Measurements from ENCODE around the gene LCE2A.
"Not testable (repeated sequence)": the region's sequence is repeated elsewhere in the genome, so short reads cannot be mapped to it uniquely, and the experiment has no call there.

Gene LCE2A

GRCh38 chr1:152667648-152668047, 30.5 kb upstream of the LCE2A start:
- Histone ChIP-seq H3K4me2 (ENCODE audit: low read length) (no peak overlapping the region), H3K27me3 (ENCODE audit: control insufficient read depth, low read length) (no peaks in the 10 kb centered on the region), H3K27ac (ENCODE audit: low read depth, low read length) (no peak overlapping the region), H3K9me3 (ENCODE audit: control insufficient read depth, insufficient read depth, low read length) (no peaks in the 10 kb centered on the region), H3K4me1 (ENCODE audit: control insufficient read depth, low read length) (no peaks in the 10 kb centered on the region), H4K20me1 (ENCODE audit: control insufficient read depth, insufficient read depth, low read depth, low read length) (no peaks in the 10 kb centered on the region), H3K4me3 (ENCODE audit: low read length) (no peak overlapping the region), H3K9me2 (replicated peaks; ENCODE audit: control insufficient read depth, low read length) (no peaks in the 10 kb centered on the region), H3K36me3 (ENCODE audit: control insufficient read depth, low read length) (no peaks in the 10 kb centered on the region), H3F3A (ENCODE audit: control insufficient read depth, insufficient read depth) (no peaks in the 10 kb centered on the region), H3K79me2 (ENCODE audit: control insufficient read depth, low read length) (no peaks in the 10 kb centered on the region)
- no peak for TF ChIP-seq EZH2phosphoT487 (IDR thresholded peaks at IDR 0.05; ENCODE audit: borderline replicate concordance, low read length)
- TF ChIP-seq CTCF (IDR thresholded peaks at IDR 0.05; ENCODE audit: low read depth, low read length, poor library complexity, severe bottlenecking): no peak

GRCh38 chr1:152673016-152673415, 25.1 kb upstream of the LCE2A start:
- Histone ChIP-seq H3K4me2 (ENCODE audit: low read length) (no peak overlapping the region), H3K9me3 (ENCODE audit: control insufficient read depth, insufficient read depth, low read length) (no peaks in the 10 kb centered on the region)
- no peak for TF ChIP-seq EZH2phosphoT487 (IDR thresholded peaks at IDR 0.05; ENCODE audit: borderline replicate concordance, low read length)
- no peak for TF ChIP-seq CTCF (IDR thresholded peaks at IDR 0.05; ENCODE audit: low read depth, low read length, poor library complexity, severe bottlenecking)

GRCh38 chr1:152674983-152675382, 23.2 kb upstream of the LCE2A start, which contains the start of gene LCE2C:
TSS of gene LCE2C (plus strand) at chr1:152675279. CDS start at chr1:152676016, 737 bp downstream.
- not testable (repeated sequence) for H3K4me1 ChIP-seq (ENCODE audit: control insufficient read depth, low read length); H3K9me3 ChIP-seq (ENCODE audit: control insufficient read depth, insufficient read depth, low read length); H3K27ac ChIP-seq (ENCODE audit: low read depth, low read length); H3K9me2 ChIP-seq (replicated peaks; ENCODE audit: control insufficient read depth, low read length); H3F3A ChIP-seq (ENCODE audit: control insufficient read depth, insufficient read depth); H4K20me1 ChIP-seq (ENCODE audit: control insufficient read depth, insufficient read depth, low read depth, low read length); H3K36me3 ChIP-seq (ENCODE audit: control insufficient read depth, low read length); H3K79me2 ChIP-seq (ENCODE audit: control insufficient read depth, low read length); H3K4me2 ChIP-seq (ENCODE audit: low read length); H3K4me3 ChIP-seq (ENCODE audit: low read length); H3K27me3 ChIP-seq (ENCODE audit: control insufficient read depth, low read length)

More at GRCh38 chr1:152673016-152673415, 25.1 kb upstream of the LCE2A start:
- H3F3A ChIP-seq (ENCODE audit: control insufficient read depth, insufficient read depth): no peaks in the 10 kb centered on the region
- H3K36me3 ChIP-seq (ENCODE audit: control insufficient read depth, low read length): no peaks in the 10 kb centered on the region
- no peaks in the 10 kb centered on the region for H3K79me2 ChIP-seq (ENCODE audit: control insufficient read depth, low read length)
- H3K4me3 ChIP-seq (ENCODE audit: low read length): no peak overlapping the region
- H3K27ac ChIP-seq (ENCODE audit: low read depth, low read length): no peak overlapping the region
- no peaks in the 10 kb centered on the region for H3K4me1 ChIP-seq (ENCODE audit: control insufficient read depth, low read length)
- no peaks in the 10 kb centered on the region for H4K20me1 ChIP-seq (ENCODE audit: control insufficient read depth, insufficient read depth, low read depth, low read length)
- no peaks in the 10 kb centered on the region for H3K9me2 ChIP-seq (replicated peaks; ENCODE audit: control insufficient read depth, low read length)
- no peaks in the 10 kb centered on the region for H3K27me3 ChIP-seq (ENCODE audit: control insufficient read depth, low read length)

- Histone ChIP-seq H3F3A (ENCODE audit: control insufficient read depth, insufficient read depth) (no peaks in the 10 kb centered on the region), H3K4me1 (ENCODE audit: control insufficient read depth, low read length) (no peaks in the 10 kb centered on the region), H3K36me3 (ENCODE audit: control insufficient read depth, low read length) (no peaks in the 10 kb centered on the region), H3K27ac (ENCODE audit: low read depth, low read length) (no peak overlapping the region), H3K79me2 (ENCODE audit: control insufficient read depth, low read length) (no peaks in the 10 kb centered on the region), H3K9me2 (replicated peaks; ENCODE audit: control insufficient read depth, low read length) (no peaks in the 10 kb centered on the region), H3K4me3 (ENCODE audit: low read length) (no peak overlapping the region), H4K20me1 (ENCODE audit: control insufficient read depth, insufficient read depth, low read depth, low read length) (no peaks in the 10 kb centered on the region), H3K9me3 (ENCODE audit: control insufficient read depth, insufficient read depth, low read length) (no peaks in the 10 kb centered on the region), H3K4me2 (ENCODE audit: low read length) (no peak overlapping the region), H3K27me3 (ENCODE audit: control insufficient read depth, low read length) (peaks cover 2% of the 10 kb centered on the region; the same call in 1 of the 2 replicates)
- TF ChIP-seq CTCF (IDR thresholded peaks at IDR 0.05; ENCODE audit: low read depth, low read length, poor library complexity, severe bottlenecking): no peak
- no peak for TF ChIP-seq EZH2phosphoT487 (IDR thresholded peaks at IDR 0.05; ENCODE audit: borderline replicate concordance, low read length)
Observed at GRCh38 chr1:152679459-152679858, 18.7 kb upstream of the LCE2A start.

All from DOHH2 (cell line).